GM18870 (cell line): ENCODE results near the gene PASK.

ENCODE experiments used
- ATAC-seq: cut with Tn5 transposase; IDR thresholded peaks from one replicate; pipeline ENCODE4 v1.9.1; 2021; ENCODE audit warnings: moderate library complexity; ENCODE audit not compliant: unreplicated experiment

The PASK gene

GRCh38 chr2:241087420-241088268 lies 61.6 kb downstream of the PASK start:
- ATAC-seq: peak; percentile 48

- no peak for ATAC-seq
Observed at GRCh38 chr2:241084856-241085444, 64.3 kb downstream of the PASK start.

- ATAC-seq: no peak
Observed at GRCh38 chr2:241083091-241083415, 66.2 kb downstream of the PASK start.

- ATAC-seq: no peak
Observed at GRCh38 chr2:241082341-241083090, 66.8 kb downstream of the PASK start.

- ATAC-seq: no peak
Observed at GRCh38 chr2:241081643-241082340, 67.5 kb downstream of the PASK start.

GRCh38 chr2:241081190-241081642 lies 68.1 kb downstream of the PASK start:
- no peak for ATAC-seq

- no peak for ATAC-seq
Observed at GRCh38 chr2:241080405-241081189, 68.7 kb downstream of the PASK start.

GRCh38 chr2:241074901-241075540 lies 74.3 kb downstream of the PASK start:
- no peak for ATAC-seq

GRCh38 chr2:241074065-241074818 lies 75.0 kb downstream of the PASK start:
- no peak for ATAC-seq

- no peak for ATAC-seq
Observed at GRCh38 chr2:241073166-241074064, 75.9 kb downstream of the PASK start.

- no peak for ATAC-seq
Observed at GRCh38 chr2:241072553-241073165, 76.6 kb downstream of the PASK start.

GRCh38 chr2:241072151-241072550 lies 77.1 kb downstream of the PASK start:
- no peak for ATAC-seq

GRCh38 chr2:241071677-241072111 lies 77.6 kb downstream of the PASK start:
- no peak for ATAC-seq

GRCh38 chr2:241070811-241071676 lies 78.2 kb downstream of the PASK start:
- no peak for ATAC-seq

GRCh38 chr2:241070361-241070760 lies 78.9 kb downstream of the PASK start:
- ATAC-seq: no peak

GRCh38 chr2:241069821-241070281 lies 79.4 kb downstream of the PASK start:
- ATAC-seq: no peak
